ENCODE results near the gene OR5D13.

DNA sequence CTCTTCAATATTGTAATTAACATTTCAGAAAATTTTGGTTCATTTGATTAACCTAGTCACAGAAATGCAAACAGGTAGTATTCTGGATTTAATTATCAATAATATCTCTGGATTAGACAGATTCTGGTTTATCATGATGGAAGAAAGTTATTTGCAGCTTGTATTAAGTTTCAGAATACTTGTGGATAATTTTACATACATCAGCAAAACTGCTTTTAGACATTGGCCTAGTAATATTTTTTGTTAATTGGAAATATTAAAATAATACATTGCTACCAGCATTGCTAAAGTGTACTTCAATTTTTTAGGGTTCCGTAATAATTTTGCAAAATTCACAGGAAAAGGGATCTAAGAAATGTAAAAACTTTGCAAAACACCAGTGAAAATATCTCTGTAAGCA, 18.4 kb downstream of the OR5D13 start:
- TF ChIP-seq GATA3 (IDR thresholded peaks at IDR 0.05; ENCODE audit: low read depth, low read length) = no peak
- TF ChIP-seq GATA2 (IDR thresholded peaks at IDR 0.05; ENCODE audit: low read depth, low read length) = no peak
